Activated T-helper 9 cell treated with anti-CD3 and anti-CD28 coated beads, Interleukin-2, amount 50 U/mL, for 16 hours (primary cell): ENCODE results near the gene LGR5.

Source experiments
- DNase-seq: peaks from one replicate; pipeline ENCODE4 v3.0.0-alpha.2; 2020; ENCODE audit warnings: low read depth

LGR5 gene

GRCh38 chr12:71594214-71594948 is 154.8 kb downstream of the LGR5 start:
- no peak for DNase-seq

- DNase-seq: no peak
These were observed 159.6 kb downstream of the LGR5 start for GRCh38 chr12:71599210-71599609.

- DNase-seq: no peak
These were observed 161.9 kb downstream of the LGR5 start for GRCh38 chr12:71601546-71601945.

- no peak for DNase-seq
These were observed 163.4 kb downstream of the LGR5 start for GRCh38 chr12:71602761-71603577.

- DNase-seq: no peak
These were observed 165.4 kb downstream of the LGR5 start for GRCh38 chr12:71605039-71605438.

GRCh38 chr12:71607494-71608330 is 168.1 kb downstream of the LGR5 start:
- no peak for DNase-seq

GRCh38 chr12:71610031-71610795 is 170.6 kb downstream of the LGR5 start:
- no peak for DNase-seq

- DNase-seq: no peak
These were observed 182.3 kb downstream of the LGR5 start for GRCh38 chr12:71621938-71622337.

GRCh38 chr12:71625476-71625875 is 185.9 kb downstream of the LGR5 start:
- no peak for DNase-seq

GRCh38 chr12:71626098-71626497 is 186.5 kb downstream of the LGR5 start:
- DNase-seq: no peak

- DNase-seq: no peak
These were observed 187.2 kb downstream of the LGR5 start for GRCh38 chr12:71626768-71627167.

- DNase-seq: no peak
These were observed 187.9 kb downstream of the LGR5 start for GRCh38 chr12:71627438-71628002.
